ENCODE measurements around the gene FBXL12. TPM values are rescaled to one million over a fixed set of nuclear protein-coding genes. Genes with fewer than 3 reads are reported as not detected.
A peak's percentile ranks its signal among the peaks of the same experiment; 100 is the strongest.

FBXL12 gene
- total and polyA plus RNA-seq, 2 experiments from 2014 or later, result 23.5 to 25.4 TPM

DNA sequence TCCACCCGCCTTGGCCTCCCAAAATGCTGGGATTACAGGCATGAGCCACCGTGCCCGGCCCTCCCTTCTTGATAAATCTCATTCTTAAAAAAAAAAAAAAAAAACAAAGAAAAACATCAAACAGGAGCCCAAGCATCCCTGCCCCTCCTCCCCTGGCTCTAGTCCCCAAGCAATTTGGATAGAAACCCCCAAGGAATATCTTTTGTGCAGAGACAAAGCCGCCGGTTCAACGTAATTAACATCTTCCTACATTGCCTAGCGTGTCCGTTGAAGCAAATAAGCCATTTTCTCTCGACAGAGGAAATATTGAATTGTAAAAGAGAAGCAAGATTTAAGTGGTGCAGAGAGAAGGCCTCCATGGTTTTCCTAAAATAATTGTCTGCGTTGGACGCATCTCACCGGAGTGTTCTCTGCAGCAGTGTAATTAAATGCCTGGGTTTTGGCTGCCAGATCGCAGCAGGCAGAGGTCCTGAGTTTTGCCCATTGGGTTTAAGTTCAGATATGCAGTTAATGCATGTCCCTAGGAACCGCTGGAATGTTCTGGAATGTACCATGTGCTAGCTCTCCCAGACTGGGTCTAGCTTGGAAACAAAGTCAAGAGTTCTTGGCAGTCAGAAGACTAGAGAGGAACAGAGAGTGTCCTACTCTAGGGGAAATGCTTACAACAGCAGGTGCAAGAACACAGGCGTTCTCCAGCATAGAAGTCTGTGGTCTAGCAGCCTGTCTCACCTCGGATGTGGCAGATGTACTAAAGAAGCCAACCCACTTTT, 47.0 kb upstream of the FBXL12 start (continued):
- TF ChIP-seq ZNF331 (CRISPR knock-in tag; IDR thresholded peaks at IDR 0.05; ENCODE audit: low read depth) (no peak), CREB1 (CRISPR knock-in tag; IDR thresholded peaks at IDR 0.05; ENCODE audit: low read depth) (no peak), JUNB (IDR thresholded peaks at IDR 0.05; ENCODE audit: unreplicated experiment) (no peak), EZH2phosphoT487 (IDR thresholded peaks at IDR 0.05; ENCODE audit: unreplicated experiment) (no peak), EZH2 (IDR thresholded peaks at IDR 0.05; ENCODE audit: low read depth, unreplicated experiment) (no peak), NANOG (IDR thresholded peaks at IDR 0.05; ENCODE audit: borderline replicate concordance) (no peak)

DNA sequence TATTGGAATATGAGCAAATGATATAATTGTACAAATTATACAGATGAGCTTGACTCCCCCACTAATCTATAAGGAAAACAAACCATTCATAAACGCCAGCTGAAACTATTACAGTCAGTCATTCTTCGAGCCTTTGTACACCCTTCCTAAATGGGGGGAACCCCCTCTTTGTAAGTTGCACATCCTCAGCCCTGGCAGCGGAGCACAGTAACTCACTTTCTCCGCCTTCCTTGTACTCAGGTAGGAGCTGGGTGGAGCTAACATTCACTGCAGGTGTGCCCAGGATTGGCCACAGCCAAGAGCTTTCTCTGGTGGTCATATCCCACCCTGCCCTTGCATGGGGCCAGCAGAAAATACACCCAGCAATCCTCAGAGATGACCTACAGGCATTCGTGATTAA, 44.9 kb upstream of the FBXL12 start:
- peaks cover 11% of the 10 kb centered on the region; the same call in 1 of the 2 replicates for H3K4me1 ChIP-seq (ENCODE audit: insufficient read depth)
- no peaks in the 10 kb centered on the region for H3K27me3 ChIP-seq (ENCODE audit: insufficient read depth)
- no peak overlapping the region for H3K4me3 ChIP-seq
- Mint-ChIP-seq H3K27ac (no peak overlapping the region), H3K27me3 (ENCODE audit: insufficient read depth, low read depth, poor library complexity) (peaks cover 16% of the 10 kb centered on the region), H3K36me3 (ENCODE audit: low read depth) (peaks cover 9% of the 10 kb centered on the region; the same call in 1 of the 3 replicates), H3K4me3 (no peak overlapping the region), H3K9me3 (no peaks in the 10 kb centered on the region), H3K4me1 (peaks cover 5% of the 10 kb centered on the region; the same call in 2 of the 3 replicates)
- no peak overlapping the region for H2AFZ ChIP-seq
- 0 out of 2 replicates have a peak, but pooled peaks cover 6% of the 10 kb centered on the region for H3F3A ChIP-seq (replicated peaks; ENCODE audit: low read depth)
- no peak overlapping the region for H3K27ac ChIP-seq (ENCODE audit: low read depth)
- H3K36me3 ChIP-seq (ENCODE audit: insufficient read depth), result no peaks in the 10 kb centered on the region
- H3K4me2 ChIP-seq, result no peak overlapping the region
- no peaks in the 10 kb centered on the region; the same call in 1 of the 2 replicates for H3K79me2 ChIP-seq (replicated peaks; ENCODE audit: insufficient read depth)
- TF ChIP-seq, protein P1, sequence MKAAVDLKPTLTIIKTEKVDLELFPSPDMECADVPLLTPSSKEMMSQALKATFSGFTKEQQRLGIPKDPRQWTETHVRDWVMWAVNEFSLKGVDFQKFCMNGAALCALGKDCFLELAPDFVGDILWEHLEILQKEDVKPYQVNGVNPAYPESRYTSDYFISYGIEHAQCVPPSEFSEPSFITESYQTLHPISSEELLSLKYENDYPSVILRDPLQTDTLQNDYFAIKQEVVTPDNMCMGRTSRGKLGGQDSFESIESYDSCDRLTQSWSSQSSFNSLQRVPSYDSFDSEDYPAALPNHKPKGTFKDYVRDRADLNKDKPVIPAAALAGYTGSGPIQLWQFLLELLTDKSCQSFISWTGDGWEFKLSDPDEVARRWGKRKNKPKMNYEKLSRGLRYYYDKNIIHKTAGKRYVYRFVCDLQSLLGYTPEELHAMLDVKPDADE (IDR thresholded peaks at IDR 0.05), result no peak
- TF ChIP-seq ZNF114 (CRISPR knock-in tag; IDR thresholded peaks at IDR 0.05), result no peak
- TF ChIP-seq EZH2phosphoT487 (IDR thresholded peaks at IDR 0.05; ENCODE audit: unreplicated experiment), result no peak
- no peak for TF ChIP-seq JUNB (IDR thresholded peaks at IDR 0.05; ENCODE audit: unreplicated experiment)
- TF ChIP-seq, protein P2, sequence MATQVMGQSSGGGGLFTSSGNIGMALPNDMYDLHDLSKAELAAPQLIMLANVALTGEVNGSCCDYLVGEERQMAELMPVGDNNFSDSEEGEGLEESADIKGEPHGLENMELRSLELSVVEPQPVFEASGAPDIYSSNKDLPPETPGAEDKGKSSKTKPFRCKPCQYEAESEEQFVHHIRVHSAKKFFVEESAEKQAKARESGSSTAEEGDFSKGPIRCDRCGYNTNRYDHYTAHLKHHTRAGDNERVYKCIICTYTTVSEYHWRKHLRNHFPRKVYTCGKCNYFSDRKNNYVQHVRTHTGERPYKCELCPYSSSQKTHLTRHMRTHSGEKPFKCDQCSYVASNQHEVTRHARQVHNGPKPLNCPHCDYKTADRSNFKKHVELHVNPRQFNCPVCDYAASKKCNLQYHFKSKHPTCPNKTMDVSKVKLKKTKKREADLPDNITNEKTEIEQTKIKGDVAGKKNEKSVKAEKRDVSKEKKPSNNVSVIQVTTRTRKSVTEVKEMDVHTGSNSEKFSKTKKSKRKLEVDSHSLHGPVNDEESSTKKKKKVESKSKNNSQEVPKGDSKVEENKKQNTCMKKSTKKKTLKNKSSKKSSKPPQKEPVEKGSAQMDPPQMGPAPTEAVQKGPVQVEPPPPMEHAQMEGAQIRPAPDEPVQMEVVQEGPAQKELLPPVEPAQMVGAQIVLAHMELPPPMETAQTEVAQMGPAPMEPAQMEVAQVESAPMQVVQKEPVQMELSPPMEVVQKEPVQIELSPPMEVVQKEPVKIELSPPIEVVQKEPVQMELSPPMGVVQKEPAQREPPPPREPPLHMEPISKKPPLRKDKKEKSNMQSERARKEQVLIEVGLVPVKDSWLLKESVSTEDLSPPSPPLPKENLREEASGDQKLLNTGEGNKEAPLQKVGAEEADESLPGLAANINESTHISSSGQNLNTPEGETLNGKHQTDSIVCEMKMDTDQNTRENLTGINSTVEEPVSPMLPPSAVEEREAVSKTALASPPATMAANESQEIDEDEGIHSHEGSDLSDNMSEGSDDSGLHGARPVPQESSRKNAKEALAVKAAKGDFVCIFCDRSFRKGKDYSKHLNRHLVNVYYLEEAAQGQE (IDR thresholded peaks at IDR 0.05; ENCODE audit: unreplicated experiment), result no peak
- no peak for TF ChIP-seq STAT1 (IDR thresholded peaks at IDR 0.05; ENCODE audit: unreplicated experiment)
- H4K20me1 ChIP-seq (replicated peaks; ENCODE audit: insufficient read depth), result peaks cover 9% of the 10 kb centered on the region; the same call in 1 of the 2 replicates
- H3K9me2 ChIP-seq (ENCODE audit: insufficient read depth), result no peaks in the 10 kb centered on the region
- ATAC-seq (peak; percentile 44), DNase-seq (ENCODE audit: low spot score) (no peak)

Measured in GM23338 (cell line).